DMS153 treated with DMSO at 0.1 percent for 48 hours (cell line): ENCODE results near the gene TMTC2.
"Not testable (repeated sequence)": the region's sequence is repeated elsewhere in the genome, so short reads cannot be mapped to it uniquely, and the experiment has no call there.

Experiments
- DNase-seq: peaks from one replicate; lab custom pipeline; 2025; ENCODE audit not compliant: unreplicated experiment; lab: John Stamatoyannopoulos, UW

TMTC2 gene

GRCh38 chr12:83059107-83059506 is 372.4 kb downstream of the TMTC2 start:
- DNase-seq: no peak

GRCh38 chr12:83065562-83065961 is 378.9 kb downstream of the TMTC2 start:
- DNase-seq: no peak

GRCh38 chr12:83067981-83068380 is 381.3 kb downstream of the TMTC2 start:
- DNase-seq: no peak

- DNase-seq: no peak
These were observed 387.7 kb downstream of the TMTC2 start for GRCh38 chr12:83074358-83074894.

- no peak for DNase-seq
These were observed 388.8 kb downstream of the TMTC2 start for GRCh38 chr12:83075471-83075870.

- DNase-seq: no peak
These were observed 390.3 kb downstream of the TMTC2 start for GRCh38 chr12:83077041-83077440.

GRCh38 chr12:83082690-83083276 is 396.1 kb downstream of the TMTC2 start:
- no peak for DNase-seq

GRCh38 chr12:83083616-83084015 is 396.9 kb downstream of the TMTC2 start:
- DNase-seq: no peak

GRCh38 chr12:83084516-83085234 is 398.0 kb downstream of the TMTC2 start:
- no peak for DNase-seq

- DNase-seq: no peak
These were observed 399.3 kb downstream of the TMTC2 start for GRCh38 chr12:83086023-83086422.

- DNase-seq: no peak
These were observed 402.9 kb downstream of the TMTC2 start for GRCh38 chr12:83089575-83089974.

GRCh38 chr12:83092129-83092528 is 405.4 kb downstream of the TMTC2 start:
- DNase-seq: peak; percentile 34

- no peak for DNase-seq
These were observed 405.9 kb downstream of the TMTC2 start for GRCh38 chr12:83092606-83093005.

GRCh38 chr12:83093426-83093825 is 406.7 kb downstream of the TMTC2 start:
- DNase-seq: no peak

- no peak for DNase-seq
These were observed 411.1 kb downstream of the TMTC2 start for GRCh38 chr12:83097643-83098342.

- no peak for DNase-seq
These were observed 412.7 kb downstream of the TMTC2 start for GRCh38 chr12:83099436-83099835.

- DNase-seq: no peak
These were observed 415.8 kb downstream of the TMTC2 start for GRCh38 chr12:83102499-83102898.

- no peak for DNase-seq
These were observed 420.2 kb downstream of the TMTC2 start for GRCh38 chr12:83106873-83107272.

GRCh38 chr12:83110424-83110823 is 423.7 kb downstream of the TMTC2 start:
- no peak for DNase-seq

GRCh38 chr12:83113945-83114344 is 427.2 kb downstream of the TMTC2 start:
- no peak for DNase-seq

- DNase-seq: no peak
These were observed 428.3 kb downstream of the TMTC2 start for GRCh38 chr12:83114966-83115365.

- DNase-seq: not testable (repeated sequence)
These were observed 431.2 kb downstream of the TMTC2 start for GRCh38 chr12:83117926-83118325.
